ENCODE data around the gene ZFP30. TPM values are rescaled to one million over a fixed set of nuclear protein-coding genes. Genes with fewer than 3 reads are reported as not detected.

ZFP30 gene
- total RNA-seq, 4 donors from 2014 or later, result 7.9 to 15.1 (median 11.6) TPM

DNA sequence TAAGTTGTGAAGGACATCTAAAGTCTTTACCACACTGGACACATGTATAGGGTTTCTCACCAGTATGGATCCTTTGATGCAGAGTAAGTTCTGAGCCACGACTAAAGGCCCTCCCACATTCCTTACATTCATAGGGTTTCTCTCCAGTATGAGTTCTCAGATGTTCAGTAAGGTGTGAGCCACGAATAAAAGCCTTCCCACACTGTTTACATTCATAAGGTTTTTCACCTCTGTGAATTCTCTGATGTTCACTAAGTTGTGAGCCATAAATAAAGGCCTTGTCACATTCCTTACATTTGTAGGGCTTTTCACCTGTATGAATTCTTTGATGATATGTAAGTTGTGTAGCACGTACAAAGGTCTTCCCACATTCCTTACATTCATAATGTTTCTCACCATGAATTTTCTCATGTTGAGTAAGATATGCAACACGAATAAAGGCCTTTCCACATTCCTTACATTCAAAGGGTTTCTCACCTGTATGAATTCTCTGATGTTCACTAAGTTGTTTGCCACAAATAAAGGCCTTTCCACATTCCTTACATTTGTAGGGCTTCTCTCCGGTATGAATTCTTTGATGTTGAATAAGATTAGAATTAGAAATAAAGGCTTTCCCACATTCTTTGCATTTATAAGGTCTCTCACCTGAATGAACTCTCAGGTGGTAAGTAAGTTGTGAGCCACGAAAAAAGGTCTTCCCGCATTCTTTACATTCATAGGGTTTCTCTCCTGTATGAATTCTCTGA lies 90.5 kb downstream of the ZFP30 start:
- Histone ChIP-seq H3K4me1 (no peaks in the 10 kb centered on the region), H3K27ac (no peak overlapping the region), H3K4me3 (no peak overlapping the region), H3K9me3 (peaks cover 86% of the 10 kb centered on the region), H3K27me3 (no peaks in the 10 kb centered on the region), H3K36me3 (peaks cover 61% of the 10 kb centered on the region)
- TF ChIP-seq POLR2A (IDR thresholded peaks at IDR 0.05), result no peak
- no peak for TF ChIP-seq POLR2AphosphoS5 (IDR thresholded peaks at IDR 0.05)
- no peak for TF ChIP-seq EP300 (IDR thresholded peaks at IDR 0.05)
- no peak for DNase-seq (ENCODE audit: low spot score in 2 of 2)
- 95% methylated on average over 7 of the region's 7 CpGs for WGBS

Other genes starting within 250 kb of the ZFP30 start
- gene ZNF569, start 188.0 kb downstream of the ZFP30 start, total RNA-seq, result 1 to 10 TPM; 2.7 to 7.8 (median 4.6) TPM
- 1 to 10 TPM; 2.4 to 9.5 (median 3.9) TPM for gene ZNF570, start 186.1 kb downstream of the ZFP30 start, total RNA-seq
- gene ZNF793, start 148.5 kb downstream of the ZFP30 start, total RNA-seq, result 1 to 10 TPM; 1.8 to 9.2 (median 6.0) TPM
- gene ZNF571, start 60.7 kb downstream of the ZFP30 start, total RNA-seq, result 10 to 100 TPM in 1 of 4 donors, 1 to 10 TPM in 3; 2.7 to 42.1 (median 6.4) TPM
- 1 to 10 TPM in 3 of 4 donors, under 1 TPM in 1; 0.73 to 3.9 (median 3.5) TPM for gene ZNF540, start 60.6 kb downstream of the ZFP30 start, total RNA-seq
- gene ZNF607, start 64.3 kb upstream of the ZFP30 start, total RNA-seq, result 10 to 100 TPM in 1 of 4 donors, 1 to 10 TPM in 3; 2.8 to 10.5 (median 4.3) TPM
- 10 to 100 TPM in 2 of 4 donors, 1 to 10 TPM in 2; 2.6 to 16.3 (median 9.3) TPM for gene ZNF573, start 124.1 kb upstream of the ZFP30 start, total RNA-seq

All from suprapubic skin (tissue), 4 donors.